ENCODE measurements around the gene PAH. TPM values are rescaled to one million over a fixed set of nuclear protein-coding genes. Genes with fewer than 3 reads are reported as not detected.

The PAH gene
- total RNA-seq, 4 donors from 2014 or later = not detected

- no peaks in the 10 kb centered on the region for H3K27me3 ChIP-seq
- no peak overlapping the region for H3K27ac ChIP-seq
- H3K4me1 ChIP-seq = no peaks in the 10 kb centered on the region
- intact Hi-C loops (cut with DNase I) = no loop called here
- no peaks in the 10 kb centered on the region for H3K9me3 ChIP-seq
- DNase-seq = no peak
- H3K36me3 ChIP-seq = no peaks in the 10 kb centered on the region
- no peak overlapping the region for H3K4me3 ChIP-seq
- WGBS, 2 donors = 50 to 57% methylated on average over 1 of the region's 1 CpG
- TF ChIP-seq POLR2A (IDR thresholded peaks at IDR 0.05) (no peak), CTCF (IDR thresholded peaks at IDR 0.05) (no peak)
These were observed 13.6 kb downstream of the PAH start for GRCh38 chr12:102903337-102904007.

GRCh38 chr12:102902093-102902492 is 15.0 kb downstream of the PAH start:
- intact Hi-C loops (cut with DNase I) = no loop called here
- no peak for DNase-seq
- Histone ChIP-seq H3K36me3 (no peaks in the 10 kb centered on the region), H3K27ac (no peak overlapping the region), H3K27me3 (no peaks in the 10 kb centered on the region), H3K4me3 (no peak overlapping the region), H3K4me1 (no peaks in the 10 kb centered on the region), H3K9me3 (no peaks in the 10 kb centered on the region)
- WGBS, 2 donors = 44 to 62% methylated on average over 3 of the region's 3 CpGs
- TF ChIP-seq CTCF (IDR thresholded peaks at IDR 0.05) (no peak), POLR2A (IDR thresholded peaks at IDR 0.05) (no peak)

- no peaks in the 10 kb centered on the region for H3K36me3 ChIP-seq
- no peaks in the 10 kb centered on the region for H3K9me3 ChIP-seq
- TF ChIP-seq CTCF (IDR thresholded peaks at IDR 0.05) (no peak), POLR2A (IDR thresholded peaks at IDR 0.05) (no peak)
- H3K27me3 ChIP-seq = no peaks in the 10 kb centered on the region
- intact Hi-C loops (cut with DNase I) = no loop called here
- no peak overlapping the region for H3K27ac ChIP-seq
- no peak for DNase-seq
- no peak overlapping the region for H3K4me3 ChIP-seq
- no peaks in the 10 kb centered on the region for H3K4me1 ChIP-seq
- WGBS, 2 donors = 72 to 74% methylated on average over 2 of the region's 2 CpGs
These were observed 16.7 kb downstream of the PAH start for GRCh38 chr12:102900389-102900788.

GRCh38 chr12:102896067-102896466 is 21.0 kb downstream of the PAH start:
- intact Hi-C loops (cut with DNase I) = no loop called here
- Histone ChIP-seq H3K4me3 (no peak overlapping the region), H3K36me3 (no peaks in the 10 kb centered on the region), H3K4me1 (no peaks in the 10 kb centered on the region), H3K9me3 (no peaks in the 10 kb centered on the region), H3K27ac (no peak overlapping the region), H3K27me3 (no peaks in the 10 kb centered on the region)
- 91 to 93% methylated on average over 1 of the region's 1 CpG for WGBS, 2 donors
- TF ChIP-seq POLR2A (IDR thresholded peaks at IDR 0.05) (no peak), CTCF (IDR thresholded peaks at IDR 0.05) (no peak)
- DNase-seq = no peak

GRCh38 chr12:102891756-102892155 is 25.3 kb downstream of the PAH start:
- intact Hi-C loops (cut with DNase I) = no loop called here
- TF ChIP-seq POLR2A (IDR thresholded peaks at IDR 0.05) (no peak), CTCF (IDR thresholded peaks at IDR 0.05) (no peak)
- H3K9me3 ChIP-seq = no peaks in the 10 kb centered on the region

More at GRCh38 chr12:102891756-102892155, 25.3 kb downstream of the PAH start:
- Histone ChIP-seq H3K4me1 (no peaks in the 10 kb centered on the region), H3K4me3 (no peak overlapping the region), H3K27me3 (peaks cover 0 to 5% (median 0%) of the 10 kb centered on the region in 4 donors), H3K27ac (no peak overlapping the region), H3K36me3 (no peaks in the 10 kb centered on the region)
- no peak for DNase-seq
- WGBS, 2 donors = 50 to 55% methylated on average over 1 of the region's 2 CpGs
